ENCODE results near the gene AQP6.
"Not testable (repeated sequence)": the region's sequence is repeated elsewhere in the genome, so short reads cannot be mapped to it uniquely, and the experiment has no call there.

Gene AQP6

DNA sequence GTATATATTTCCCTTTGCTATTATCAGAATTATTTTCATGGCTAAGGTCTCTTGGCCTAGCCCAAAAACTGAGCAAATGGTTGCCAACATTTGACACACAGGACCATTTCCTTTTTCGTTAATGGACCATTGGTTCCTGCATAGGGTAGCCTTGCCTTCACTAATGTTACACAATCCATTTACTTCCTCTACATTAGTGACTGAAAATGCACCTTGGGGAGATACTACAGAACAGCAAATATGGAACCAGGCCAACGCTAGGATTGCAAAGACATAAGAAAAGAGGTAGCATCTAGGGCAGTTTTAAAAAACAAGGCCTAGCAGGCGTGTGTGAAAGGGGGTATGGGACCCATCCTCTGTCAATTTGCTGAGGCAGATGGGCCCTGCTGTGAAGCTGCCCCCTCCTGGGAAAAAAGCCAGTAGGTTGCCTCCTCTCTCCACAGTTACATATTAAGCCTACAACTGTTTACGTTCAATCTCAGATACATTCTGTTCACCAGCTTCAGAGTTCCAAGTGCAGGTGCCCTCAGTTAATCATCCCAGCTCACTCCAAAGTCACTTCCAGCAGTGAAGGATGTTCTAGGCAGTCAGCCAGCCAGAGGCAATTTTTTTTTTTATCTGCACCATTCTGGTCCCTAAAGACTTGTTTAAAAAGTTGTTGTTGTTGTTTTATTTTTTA lies 15.0 kb downstream of the AQP6 start:
- no peak for DNase-seq
- no peaks in the 10 kb centered on the region for H3K4me1 ChIP-seq (ENCODE audit: insufficient read depth, low read length)

DNA sequence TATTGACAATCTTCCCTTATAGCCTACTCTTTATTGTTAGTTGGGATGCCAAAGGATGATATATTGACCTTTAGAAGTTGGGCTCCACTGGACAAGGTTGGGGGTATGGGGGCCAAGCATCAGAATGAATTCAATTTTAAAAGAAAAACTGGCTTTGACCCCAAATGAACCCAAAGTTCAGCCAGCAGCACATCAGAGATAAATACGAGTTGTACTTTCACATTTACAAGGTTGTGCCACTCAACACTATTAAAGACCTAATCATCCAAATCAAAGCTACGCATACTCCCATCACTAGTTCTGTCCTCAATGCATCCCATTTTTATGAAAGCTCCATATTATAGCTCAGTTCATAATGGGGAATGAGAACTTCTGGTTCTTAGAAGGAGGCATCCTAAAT lies 16.7 kb downstream of the AQP6 start:
- not testable (repeated sequence) for H3K4me1 ChIP-seq (ENCODE audit: insufficient read depth, low read length); H3K79me2 ChIP-seq (ENCODE audit: insufficient read depth, low read length); H3K27ac ChIP-seq (ENCODE audit: low read length); H3K27me3 ChIP-seq (ENCODE audit: insufficient read depth, low read length, poor library complexity); H3K9me3 ChIP-seq (ENCODE audit: insufficient read depth, low read length, severe bottlenecking); H2AFZ ChIP-seq (ENCODE audit: low read depth, low read length); DNase-seq; H4K20me1 ChIP-seq (ENCODE audit: insufficient read depth, low read length); ATAC-seq (ENCODE audit: insufficient read depth, low read depth); H3K4me2 ChIP-seq (ENCODE audit: insufficient read depth, low read length); H3K9ac ChIP-seq (ENCODE audit: low read depth, low read length); H3K4me3 ChIP-seq (ENCODE audit: low read depth in 1 of 2, low read length in 2 of 2)
- peaks cover 76% of the 10 kb centered on the region for H3K36me3 ChIP-seq (ENCODE audit: insufficient read depth, low read length)

More for the DNA sequence above, 15.0 kb downstream of the AQP6 start:
- H3K27me3 ChIP-seq (ENCODE audit: insufficient read depth, low read length, poor library complexity): no peaks in the 10 kb centered on the region
- no peak overlapping the region for H3K9ac ChIP-seq (ENCODE audit: low read depth, low read length)
- no peaks in the 10 kb centered on the region for H3K79me2 ChIP-seq (ENCODE audit: insufficient read depth, low read length)
- H2AFZ ChIP-seq (ENCODE audit: low read depth, low read length): no peak overlapping the region
- TF ChIP-seq, protein P1, sequence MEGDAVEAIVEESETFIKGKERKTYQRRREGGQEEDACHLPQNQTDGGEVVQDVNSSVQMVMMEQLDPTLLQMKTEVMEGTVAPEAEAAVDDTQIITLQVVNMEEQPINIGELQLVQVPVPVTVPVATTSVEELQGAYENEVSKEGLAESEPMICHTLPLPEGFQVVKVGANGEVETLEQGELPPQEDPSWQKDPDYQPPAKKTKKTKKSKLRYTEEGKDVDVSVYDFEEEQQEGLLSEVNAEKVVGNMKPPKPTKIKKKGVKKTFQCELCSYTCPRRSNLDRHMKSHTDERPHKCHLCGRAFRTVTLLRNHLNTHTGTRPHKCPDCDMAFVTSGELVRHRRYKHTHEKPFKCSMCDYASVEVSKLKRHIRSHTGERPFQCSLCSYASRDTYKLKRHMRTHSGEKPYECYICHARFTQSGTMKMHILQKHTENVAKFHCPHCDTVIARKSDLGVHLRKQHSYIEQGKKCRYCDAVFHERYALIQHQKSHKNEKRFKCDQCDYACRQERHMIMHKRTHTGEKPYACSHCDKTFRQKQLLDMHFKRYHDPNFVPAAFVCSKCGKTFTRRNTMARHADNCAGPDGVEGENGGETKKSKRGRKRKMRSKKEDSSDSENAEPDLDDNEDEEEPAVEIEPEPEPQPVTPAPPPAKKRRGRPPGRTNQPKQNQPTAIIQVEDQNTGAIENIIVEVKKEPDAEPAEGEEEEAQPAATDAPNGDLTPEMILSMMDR (IDR thresholded peaks at IDR 0.05; ENCODE audit: borderline replicate concordance, extremely low read depth, low read length, poor library complexity, severe bottlenecking): no peak
- TF ChIP-seq EZH2 (IDR thresholded peaks at IDR 0.05; ENCODE audit: borderline replicate concordance, low read depth, low read length, severe bottlenecking): no peak
- ATAC-seq (ENCODE audit: insufficient read depth, low read depth): no peak
- 0 out of 2 replicates have a peak, but pooled peaks cover 2% of the 10 kb centered on the region for H4K20me1 ChIP-seq (ENCODE audit: insufficient read depth, low read length)
- H3K4me3 ChIP-seq (ENCODE audit: low read depth in 1 of 2, low read length in 2 of 2): no peak overlapping the region
- H3K4me2 ChIP-seq (ENCODE audit: insufficient read depth, low read length): no peak overlapping the region
- no peak overlapping the region for H3K27ac ChIP-seq (ENCODE audit: low read length)
- H3K36me3 ChIP-seq (ENCODE audit: insufficient read depth, low read length): peaks cover 60% of the 10 kb centered on the region
- H3K9me3 ChIP-seq (ENCODE audit: insufficient read depth, low read length, severe bottlenecking): no peaks in the 10 kb centered on the region

DNA sequence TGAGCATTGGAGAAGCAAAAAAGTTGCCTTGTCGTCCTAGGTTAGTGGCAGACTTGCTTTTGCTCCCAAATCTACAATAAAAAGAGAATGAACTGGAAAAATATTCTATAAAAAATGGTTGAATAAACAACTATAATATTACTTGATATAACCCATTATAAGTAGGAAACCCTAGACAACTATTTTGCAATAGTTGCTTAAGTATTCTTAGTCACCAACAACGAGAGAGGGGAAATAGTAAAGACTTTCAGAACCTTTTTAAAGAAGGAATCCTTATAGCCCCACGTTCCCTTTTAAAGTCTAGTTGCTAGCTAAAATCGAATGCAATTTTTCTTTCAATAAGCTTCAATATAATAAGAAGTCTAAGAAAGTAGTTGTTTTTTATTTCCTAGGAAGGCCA lies 17.5 kb downstream of the AQP6 start:
- Histone ChIP-seq H3K27me3 (ENCODE audit: insufficient read depth, low read length, poor library complexity) (no peaks in the 10 kb centered on the region), H3K9me3 (ENCODE audit: insufficient read depth, low read length, severe bottlenecking) (no peaks in the 10 kb centered on the region), H2AFZ (ENCODE audit: low read depth, low read length) (no peak overlapping the region), H4K20me1 (ENCODE audit: insufficient read depth, low read length) (0 out of 2 replicates have a peak, but pooled peaks cover 2% of the 10 kb centered on the region), H3K4me2 (ENCODE audit: insufficient read depth, low read length) (no peak overlapping the region), H3K36me3 (ENCODE audit: insufficient read depth, low read length) (peaks cover 85% of the 10 kb centered on the region), H3K9ac (ENCODE audit: low read depth, low read length) (no peak overlapping the region), H3K4me3 (ENCODE audit: low read depth in 1 of 2, low read length in 2 of 2) (no peak overlapping the region), H3K4me1 (ENCODE audit: insufficient read depth, low read length) (no peaks in the 10 kb centered on the region), H3K79me2 (ENCODE audit: insufficient read depth, low read length) (no peaks in the 10 kb centered on the region), H3K27ac (ENCODE audit: low read length) (no peak overlapping the region)
- ATAC-seq (ENCODE audit: insufficient read depth, low read depth) (no peak), DNase-seq (no peak)
- TF ChIP-seq, protein P1 (IDR thresholded peaks at IDR 0.05; ENCODE audit: borderline replicate concordance, extremely low read depth, low read length, poor library complexity, severe bottlenecking): no peak
- TF ChIP-seq EZH2 (IDR thresholded peaks at IDR 0.05; ENCODE audit: borderline replicate concordance, low read depth, low read length, severe bottlenecking): no peak

DNA sequence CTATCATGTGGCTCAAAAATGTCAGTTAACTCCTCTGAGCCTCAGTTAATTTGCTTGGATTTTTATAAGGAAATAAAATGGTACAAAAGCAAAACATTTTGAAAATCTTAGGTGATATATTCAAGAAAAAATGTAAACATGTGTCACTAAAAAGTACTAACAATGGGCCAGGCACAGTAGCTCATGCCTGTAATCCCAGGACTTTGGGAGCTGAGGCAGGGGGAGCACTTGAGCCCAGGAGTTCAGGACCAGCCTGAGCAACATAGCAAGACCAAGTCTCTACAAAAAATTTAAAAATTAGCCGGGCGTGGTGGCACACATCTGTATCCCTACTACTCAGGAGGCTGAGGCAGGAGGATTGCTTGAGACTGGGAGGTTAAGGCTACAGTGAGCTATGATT lies 25.7 kb downstream of the AQP6 start:
- Histone ChIP-seq H3K79me2 (ENCODE audit: insufficient read depth, low read length) (peaks cover 4% of the 10 kb centered on the region; the same call in 1 of the 2 replicates), H3K4me2 (ENCODE audit: insufficient read depth, low read length) (no peak overlapping the region), H3K36me3 (ENCODE audit: insufficient read depth, low read length) (peaks cover 96% of the 10 kb centered on the region), H2AFZ (ENCODE audit: low read depth, low read length) (no peak overlapping the region), H3K4me1 (ENCODE audit: insufficient read depth, low read length) (no peaks in the 10 kb centered on the region), H3K27ac (ENCODE audit: low read length) (no peak overlapping the region), H3K9ac (ENCODE audit: low read depth, low read length) (no peak overlapping the region), H3K27me3 (ENCODE audit: insufficient read depth, low read length, poor library complexity) (no peaks in the 10 kb centered on the region), H3K4me3 (ENCODE audit: low read depth in 1 of 2, low read length in 2 of 2) (no peak overlapping the region), H3K9me3 (ENCODE audit: insufficient read depth, low read length, severe bottlenecking) (no peaks in the 10 kb centered on the region), H4K20me1 (ENCODE audit: insufficient read depth, low read length) (no peaks in the 10 kb centered on the region)
- no peak for TF ChIP-seq EZH2 (IDR thresholded peaks at IDR 0.05; ENCODE audit: borderline replicate concordance, low read depth, low read length, severe bottlenecking)
- TF ChIP-seq, protein P1 (IDR thresholded peaks at IDR 0.05; ENCODE audit: borderline replicate concordance, extremely low read depth, low read length, poor library complexity, severe bottlenecking): no peak
- DNase-seq (no peak), ATAC-seq (ENCODE audit: insufficient read depth, low read depth) (no peak)
